PC-9 (cell line): ENCODE results near the gene MICAL2. TPM values are rescaled to one million over a fixed set of nuclear protein-coding genes. Genes with fewer than 3 reads are reported as not detected.

ENCODE experiments used
- BruUV-seq: library from RNA; stranded (reverse); fragments of 400-500 nt; replicated peaks from 2 replicates; lab custom pipeline; 2021; lab: Mats Ljungman, UMichigan
- CTCF ChIA-PET: fragments of 300-600 bp; sonication (Branson Sonifier 250); formaldehyde crosslinking; loops from one replicate; lab custom pipeline; 2022; ENCODE audit warnings: antibody characterized with exemption; lab: Charles Lee
- POLR2A ChIA-PET: fragments of 300-600 bp; sonication (Branson Sonifier 250); formaldehyde crosslinking; loops from one replicate; lab custom pipeline; 2022; ENCODE audit warnings: antibody characterized with exemption; ENCODE audit not compliant: unreplicated experiment; lab: Charles Lee
- DNase-seq, 2 experiments: peaks; one replicate each; pipeline versions ENCODE4 v3.0.0 to v3.0.0-alpha.2; 2015 to 2022; ENCODE audit warnings: mixed read lengths in 1 of 2
- H2AFZ ChIP-seq: fragments of 200-600 bp; sonication (generic); 2 replicates; pipeline ENCODE4 v1.8.1; 2017; ENCODE audit warnings: antibody characterized with exemption
- H3F3A ChIP-seq: fragments of 200-600 bp; sonication (generic); 2 replicates; pipeline ENCODE4 v1.8.1; 2017; ENCODE audit warnings: antibody characterized with exemption, mild to moderate bottlenecking, low read depth; ENCODE audit not compliant: insufficient read depth
- H3K27ac ChIP-seq: fragments of 200-600 bp; sonication (generic); 2 replicates; pipeline ENCODE4 v1.6.1; 2016; ENCODE audit warnings: mixed run types
- H3K27me3 ChIP-seq: fragments of 200-600 bp; sonication (generic); 2 replicates; pipeline ENCODE4 v1.6.1; 2016; ENCODE audit warnings: low read depth, mixed run types; ENCODE audit not compliant: insufficient read depth
- H3K36me3 ChIP-seq: fragments of 200-600 bp; sonication (generic); 2 replicates; pipeline ENCODE4 v1.6.1; 2016; ENCODE audit warnings: low read depth, mixed run types
- H3K4me1 ChIP-seq: fragments of 200-600 bp; sonication (generic); replicated peaks from 2 replicates; pipeline ENCODE4 v1.6.1; 2016; ENCODE audit warnings: mixed run types; ENCODE audit not compliant: insufficient read depth
- H3K4me2 ChIP-seq: fragments of 200-600 bp; sonication (generic); 2 replicates; pipeline ENCODE4 v1.6.1; 2017; ENCODE audit warnings: mixed run types
- H3K4me3 ChIP-seq: fragments of 200-600 bp; sonication (generic); 2 replicates; pipeline ENCODE4 v1.6.1; 2016; ENCODE audit warnings: mixed run types
- H3K79me2 ChIP-seq: fragments of 200-600 bp; sonication (generic); 2 replicates; pipeline ENCODE4 v1.6.1; 2017; ENCODE audit warnings: low read depth, mixed run types
- H3K9me2 ChIP-seq: fragments of 200-600 bp; sonication (generic); 2 replicates; pipeline ENCODE4 v1.8.1; 2017; ENCODE audit warnings: mild to moderate bottlenecking; ENCODE audit not compliant: insufficient read depth
- H3K9me3 ChIP-seq: fragments of 200-600 bp; sonication (generic); 2 replicates; pipeline ENCODE4 v1.8.1; 2016; ENCODE audit warnings: low read depth; ENCODE audit not compliant: insufficient read depth
- H4K20me1 ChIP-seq: fragments of 200-600 bp; sonication (generic); 2 replicates; pipeline ENCODE4 v1.8.1; 2017; ENCODE audit not compliant: insufficient read depth
- CTCF ChIP-seq: fragments of 200-600 bp; sonication (generic); conservative IDR thresholded peaks from 2 replicates; pipeline ENCODE4 v1.6.1; 2017; ENCODE audit warnings: mixed run types, antibody characterized with exemption, mild to moderate bottlenecking, moderate library complexity
- EZH2 ChIP-seq: fragments of 200-600 bp; sonication (generic); IDR thresholded peaks from 2 replicates; pipeline ENCODE4 v1.8.0; 2017; ENCODE audit warnings: antibody characterized with exemption, low read depth
- intact Hi-C: fragments of 100-400 bp; cut with micrococcal nuclease; formaldehyde crosslinking; loops from one replicate; pipeline ENCODE4 v1.10.0; 2022; ENCODE audit not compliant: unreplicated experiment
- total RNA-seq: library from RNA; stranded (reverse); gene quantifications from 2 replicates; pipeline ENCODE4 v1.2.3, GENCODE V29; 2021

The MICAL2 gene
- total RNA-seq, 1 experiment from 2014 or later = 32.4 TPM

- no peaks in the 10 kb centered on the region for H3K27me3 ChIP-seq
- no TSS peak for BruUV-seq
- H3F3A ChIP-seq = peaks cover 5% of the 10 kb centered on the region; the same call in 1 of the 2 replicates
- DNase-seq = no peak
- H4K20me1 ChIP-seq = no peaks in the 10 kb centered on the region
- H3K4me1 ChIP-seq = peaks cover 15% of the 10 kb centered on the region
- intact Hi-C loops = no loop called here
- TF ChIP-seq EZH2 = no peak
- TF ChIP-seq CTCF = no peak
- no peak overlapping the region for H3K4me3 ChIP-seq
- H3K79me2 ChIP-seq = no peaks in the 10 kb centered on the region
- H3K36me3 ChIP-seq = 0 out of 2 replicates have a peak, but pooled peaks cover 7% of the 10 kb centered on the region
- no peak overlapping the region for H3K27ac ChIP-seq
- no peaks in the 10 kb centered on the region for H3K9me3 ChIP-seq
- ChIA-PET POLR2A (no interaction called here), CTCF (no interaction called here)
- no peak overlapping the region for H3K4me2 ChIP-seq
- H2AFZ ChIP-seq = no peak overlapping the region
- no peaks in the 10 kb centered on the region for H3K9me2 ChIP-seq
These were observed 130.3 kb downstream of the MICAL2 start for GRCh38 chr11:12240677-12241076.

- H3K4me2 ChIP-seq = no peak overlapping the region
- TF ChIP-seq CTCF = no peak
- H3K9me2 ChIP-seq = no peaks in the 10 kb centered on the region
- intact Hi-C loops = no loop called here
- CTCF ChIA-PET = no interaction called here
- no peaks in the 10 kb centered on the region for H4K20me1 ChIP-seq
- peaks cover 10% of the 10 kb centered on the region; the same call in 1 of the 2 replicates for H3F3A ChIP-seq
- H2AFZ ChIP-seq = no peak overlapping the region
- no TSS peak for BruUV-seq
- H3K36me3 ChIP-seq = 0 out of 2 replicates have a peak, but pooled peaks cover 7% of the 10 kb centered on the region
- no peaks in the 10 kb centered on the region for H3K9me3 ChIP-seq
- H3K4me3 ChIP-seq = no peak overlapping the region
- DNase-seq = no peak
- no peak overlapping the region for H3K27ac ChIP-seq
- POLR2A ChIA-PET = no interaction called here
- peaks cover 22% of the 10 kb centered on the region for H3K4me1 ChIP-seq
- no peaks in the 10 kb centered on the region for H3K79me2 ChIP-seq
- H3K27me3 ChIP-seq = no peaks in the 10 kb centered on the region
These were observed 131.0 kb downstream of the MICAL2 start for GRCh38 chr11:12241401-12241800.

- Histone ChIP-seq H4K20me1 (no peaks in the 10 kb centered on the region), H3K4me3 (no peak overlapping the region), H3K27me3 (no peaks in the 10 kb centered on the region), H3K9me2 (no peaks in the 10 kb centered on the region), H3K4me1 (peaks cover 29% of the 10 kb centered on the region), H3K79me2 (peaks cover 1% of the 10 kb centered on the region; the same call in 1 of the 2 replicates), H3K27ac (no peak overlapping the region), H3K4me2 (no peak overlapping the region), H3F3A (peaks cover 10% of the 10 kb centered on the region; the same call in 1 of the 2 replicates), H3K9me3 (no peaks in the 10 kb centered on the region), H3K36me3 (0 out of 2 replicates have a peak, but pooled peaks cover 3% of the 10 kb centered on the region), H2AFZ (no peak overlapping the region)
- no peak for DNase-seq
- TF ChIP-seq CTCF (no peak), EZH2 (no peak)
- intact Hi-C loops = no loop called here
- BruUV-seq = no TSS peak
- ChIA-PET POLR2A (no interaction called here), CTCF (no interaction called here)
These were observed 131.7 kb downstream of the MICAL2 start for GRCh38 chr11:12241971-12242672.
